GM12872 (cell line): Measurements from ENCODE around the gene DSE.

Source experiments
- CTCF ChIP-seq: IDR thresholded peaks from 3 replicates; pipeline ENCODE4 v1.5.1; 2011; ENCODE audit warnings: low read depth, mild to moderate bottlenecking, low read length, moderate library complexity; ENCODE audit not compliant: insufficient read depth

The DSE gene

GRCh38 chr6:116330511-116330910 is 40.2 kb upstream of the DSE start:
- TF ChIP-seq CTCF, result no peak

GRCh38 chr6:116332096-116332495 is 38.7 kb upstream of the DSE start:
- no peak for TF ChIP-seq CTCF

- no peak for TF ChIP-seq CTCF
These were observed 35.0 kb upstream of the DSE start for GRCh38 chr6:116335612-116336215.

GRCh38 chr6:116338943-116339342 is 31.8 kb upstream of the DSE start:
- TF ChIP-seq CTCF, result no peak

- no peak for TF ChIP-seq CTCF
These were observed 21.5 kb upstream of the DSE start for GRCh38 chr6:116349216-116349615.

GRCh38 chr6:116351101-116351500 is 19.6 kb upstream of the DSE start:
- no peak for TF ChIP-seq CTCF

GRCh38 chr6:116352515-116353471 is 18.0 kb upstream of the DSE start:
- TF ChIP-seq CTCF, result no peak
